Large intestine (tissue), 3 donors: ENCODE data around the gene HOXB7. TPM values are rescaled to one million over a fixed set of nuclear protein-coding genes. Genes with fewer than 3 reads are reported as not detected.

ENCODE experiments used
- DNase-seq, 2 donors: peaks; one replicate each; pipeline versions ENCODE4 v3.0.0 to v3.0.0-alpha.2; 2013
- H3K27ac ChIP-seq: one replicate; pipeline ENCODE4 v1.5.1; 2013; ENCODE audit warnings: low read length
- H3K27me3 ChIP-seq: 2 replicates; pipeline ENCODE4 v1.6.1; 2013; ENCODE audit warnings: low read length; ENCODE audit not compliant: control insufficient read depth, insufficient read depth
- H3K36me3 ChIP-seq: 2 replicates; pipeline ENCODE4 v1.6.1; 2013; ENCODE audit warnings: low read length; ENCODE audit not compliant: control insufficient read depth, insufficient read depth
- H3K4me1 ChIP-seq: one replicate; pipeline ENCODE4 v1.6.1; 2013; ENCODE audit warnings: low read length; ENCODE audit not compliant: control insufficient read depth, insufficient read depth
- H3K4me3 ChIP-seq: one replicate; pipeline ENCODE4 v1.5.1; 2013; ENCODE audit warnings: low read length
- H3K9me3 ChIP-seq: one replicate; pipeline ENCODE4 v1.6.1; 2013; ENCODE audit warnings: mild to moderate bottlenecking, low read depth, low read length, moderate library complexity; ENCODE audit not compliant: control insufficient read depth
- WGBS: methylation state at CpG from one replicate; pipeline ENCODE4 v1.1.5; 2013; ENCODE audit warnings: low lambda C conversion rate; ENCODE audit not compliant: insufficient coverage; 5-methylcytosine and 5-hydroxymethylcytosine counted together
- polyA plus RNA-seq: library from polyadenylated mRNA; unstranded; fragments of 120-200 nt; gene quantifications from one replicate; pipeline ENCODE4 v1.2.1, GENCODE V29; 2013

HOXB7 gene
- polyA plus RNA-seq, 1 donor, result 3.5 TPM

GRCh38 chr17:48606892-48607614, 3.8 kb downstream of the HOXB7 start:
- Histone ChIP-seq H3K36me3 (no peaks in the 10 kb centered on the region), H3K4me3 (no peak overlapping the region), H3K27me3 (peaks cover 98% of the 10 kb centered on the region), H3K9me3 (peaks cover 22% of the 10 kb centered on the region), H3K4me1 (peaks cover 29% of the 10 kb centered on the region), H3K27ac (no peak overlapping the region)
- no CpG with 5 or more reads among the region's 9 CpGs for WGBS
- DNase-seq, result no peak

GRCh38 chr17:48605991-48606891, 4.6 kb downstream of the HOXB7 start:
- 0% methylated on average over 2 of the region's 41 CpGs for WGBS
- DNase-seq, result no peak
- Histone ChIP-seq H3K9me3 (peaks cover 16% of the 10 kb centered on the region), H3K27ac (peak overlapping the region; percentile 78), H3K4me1 (peaks cover 32% of the 10 kb centered on the region), H3K4me3 (no peak overlapping the region), H3K36me3 (no peaks in the 10 kb centered on the region), H3K27me3 (peaks cover 98% of the 10 kb centered on the region)

GRCh38 chr17:48605409-48605919, 5.4 kb downstream of the HOXB7 start:
- no peak for DNase-seq
- Histone ChIP-seq H3K36me3 (no peaks in the 10 kb centered on the region), H3K9me3 (peaks cover 10% of the 10 kb centered on the region), H3K4me3 (peak overlapping the region; percentile 59), H3K27me3 (peaks cover 98% of the 10 kb centered on the region), H3K4me1 (peaks cover 30% of the 10 kb centered on the region), H3K27ac (peak overlapping the region; percentile 78)
- 41% methylated on average over 2 of the region's 10 CpGs for WGBS

GRCh38 chr17:48604770-48605329, 6.0 kb downstream of the HOXB7 start, which contains the start of gene HOXB6:
Gene HOXB6, minus strand, starts transcription at chr17:48604986. Its CDS starts 6,836 bp downstream, at chr17:48598150.
- peaks cover 6% of the 10 kb centered on the region for H3K9me3 ChIP-seq
- H3K27ac ChIP-seq, result peak within 1 kb of the TSS; percentile 78
- no peak for DNase-seq
- WGBS, result 9% methylated on average over 8 of the region's 16 CpGs
- peaks cover 30% of the 10 kb centered on the region for H3K4me1 ChIP-seq
- peak within 1 kb of the TSS; percentile 59 for H3K4me3 ChIP-seq
- H3K27me3 ChIP-seq, result peaks cover 98% of the 10 kb centered on the region
- no peaks in the 10 kb centered on the region for H3K36me3 ChIP-seq

- Histone ChIP-seq H3K4me1 (peaks cover 30% of the 10 kb centered on the region), H3K27me3 (peaks cover 98% of the 10 kb centered on the region), H3K9me3 (peaks cover 6% of the 10 kb centered on the region), H3K36me3 (no peaks in the 10 kb centered on the region), H3K4me3 (peak overlapping the region; percentile 59), H3K27ac (peak overlapping the region; percentile 78)
- WGBS, result 14% methylated on average over 1 of the region's 21 CpGs
- DNase-seq, result no peak
Measured at GRCh38 chr17:48603959-48604769, 6.7 kb downstream of the HOXB7 start.

GRCh38 chr17:48601539-48602425, 9.0 kb downstream of the HOXB7 start:
- Histone ChIP-seq H3K9me3 (peaks cover 14% of the 10 kb centered on the region), H3K4me1 (peaks cover 42% of the 10 kb centered on the region), H3K36me3 (no peaks in the 10 kb centered on the region), H3K27ac (no peak overlapping the region), H3K27me3 (peaks cover 99% of the 10 kb centered on the region), H3K4me3 (peak overlapping the region; percentile 59)
- 18% methylated on average over 3 of the region's 35 CpGs for WGBS
- no peak for DNase-seq

- DNase-seq, result no peak
- whole genome bisulfite sequencing, result 0% methylated on average over 1 of the region's 4 CpGs
- peaks cover 42% of the 10 kb centered on the region for H3K4me1 ChIP-seq
- H3K9me3 ChIP-seq, result peaks cover 14% of the 10 kb centered on the region
- H3K36me3 ChIP-seq, result no peaks in the 10 kb centered on the region
- H3K27ac ChIP-seq, result no peak overlapping the region
- H3K27me3 ChIP-seq, result peaks cover 99% of the 10 kb centered on the region
- H3K4me3 ChIP-seq, result no peak overlapping the region
Measured at GRCh38 chr17:48601207-48601538, 9.6 kb downstream of the HOXB7 start.

- WGBS, result no CpG with 5 or more reads among the region's 17 CpGs
Measured at GRCh38 chr17:48600244-48601098, 10.3 kb downstream of the HOXB7 start.

More at GRCh38 chr17:48600244-48601098, 10.3 kb downstream of the HOXB7 start:
- DNase-seq, result no peak
- H3K36me3 ChIP-seq, result peaks cover under 1% of the 10 kb centered on the region
- peaks cover 13% of the 10 kb centered on the region for H3K9me3 ChIP-seq
- peaks cover 42% of the 10 kb centered on the region for H3K4me1 ChIP-seq
- H3K4me3 ChIP-seq, result no peak overlapping the region
- peak overlapping the region; percentile 39 for H3K27ac ChIP-seq
- peaks cover 99% of the 10 kb centered on the region for H3K27me3 ChIP-seq
